ENCODE results near the gene IL34. TPM values are rescaled to one million over a fixed set of nuclear protein-coding genes. Genes with fewer than 3 reads are reported as not detected.

IL34 gene
- total and polyA plus RNA-seq, 2 of the 13 experiments (the other 11 are each of a cell fraction or from before 2014, with no cell fraction given): 1.2 to 1.3 TPM

GRCh38 chr16:70685938-70686375 lies 39.6 kb downstream of the IL34 start, which contains the start of gene MTSS2 (continued):
- TF ChIP-seq TFE3 (CRISPR knock-in tag; IDR thresholded peaks at IDR 0.05) (peak; percentile 77; the same call in 1 of the 2 replicates), BCL6 (CRISPR knock-in tag; IDR thresholded peaks at IDR 0.05) (no peak), SIX4 (CRISPR knock-in tag; IDR thresholded peaks at IDR 0.05) (peak; percentile 97), ZNF777 (CRISPR knock-in tag; IDR thresholded peaks at IDR 0.05) (peak; percentile 54), ZUFSP (CRISPR knock-in tag; IDR thresholded peaks at IDR 0.05; ENCODE audit: borderline replicate concordance) (no peak), SRSF1 (optimal IDR thresholded peaks at IDR 0.05; ENCODE audit: low read depth, low read length) (no peak), SP4 (CRISPR knock-in tag; IDR thresholded peaks at IDR 0.05) (no peak), MAX (IDR thresholded peaks at IDR 0.05) (peak; percentile 87), NFE2L1 (CRISPR knock-in tag; IDR thresholded peaks at IDR 0.05; ENCODE audit: borderline replicate concordance) (no peak), ZNF281 (CRISPR knock-in tag; IDR thresholded peaks at IDR 0.05; ENCODE audit: borderline replicate concordance) (no peak), ATF4 (CRISPR knock-in tag; IDR thresholded peaks at IDR 0.05) (no peak), HDAC6 (IDR thresholded peaks at IDR 0.05; ENCODE audit: low read depth, low read length) (no peak), MAZ (IDR thresholded peaks at IDR 0.05; ENCODE audit: borderline replicate concordance, low read depth, low read length) (peak; percentile 99), MAZ (CRISPR knock-in tag; IDR thresholded peaks at IDR 0.05; ENCODE audit: low read depth) (peak; percentile 99), FOXP4 (CRISPR knock-in tag; IDR thresholded peaks at IDR 0.05) (peak; percentile 44; the same call in 1 of the 2 replicates), ZNF577 (CRISPR knock-in tag; IDR thresholded peaks at IDR 0.05; ENCODE audit: borderline replicate concordance, low read depth) (no peak), SP5 (CRISPR knock-in tag; IDR thresholded peaks at IDR 0.05; ENCODE audit: borderline replicate concordance, low read depth) (peak; percentile 63), MEIS2 (CRISPR knock-in tag; IDR thresholded peaks at IDR 0.05) (peak; percentile 50), ZFP62 (CRISPR knock-in tag; IDR thresholded peaks at IDR 0.05) (no peak), ZNF639 (CRISPR knock-in tag; conservative IDR thresholded peaks at IDR 0.05) (0 out of 2 replicates have a peak, but pooled peaks have one; percentile 41)
